ENCODE measurements around the gene GRAMD1A.

GRCh38 chr19:35037716-35038622, 37.8 kb downstream of the GRAMD1A start:
- no peak for TF ChIP-seq CTCF (IDR thresholded peaks at IDR 0.05)
- no peak for TF ChIP-seq POLR2A (IDR thresholded peaks at IDR 0.05)
